Measurements from ENCODE around the gene CCDC116.
"Not testable (repeated sequence)": the region's sequence is repeated elsewhere in the genome, so short reads cannot be mapped to it uniquely, and the experiment has no call there.

Gene CCDC116

DNA sequence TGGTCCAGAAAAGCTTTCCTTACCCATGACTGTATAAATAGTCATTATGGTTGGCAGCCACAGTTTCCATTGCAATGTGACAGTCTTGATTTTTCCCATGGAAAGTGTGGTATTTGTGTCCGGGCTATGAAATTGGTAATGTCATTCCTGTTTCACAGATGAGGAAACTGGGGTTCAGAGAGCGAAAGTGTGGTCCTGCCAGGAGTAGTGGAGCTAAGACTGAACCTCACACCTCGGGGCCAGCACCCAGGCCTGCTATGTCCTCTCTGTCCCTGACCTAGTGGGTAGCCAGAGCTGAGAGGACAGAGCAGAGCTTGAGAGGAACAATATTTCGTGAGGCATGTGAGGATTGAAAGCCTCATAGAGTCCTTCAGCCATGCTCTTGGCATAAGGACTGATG is 1.5 kb upstream of the CCDC116 start:
- DNase-seq (ENCODE audit: low spot score) = no peak

DNA sequence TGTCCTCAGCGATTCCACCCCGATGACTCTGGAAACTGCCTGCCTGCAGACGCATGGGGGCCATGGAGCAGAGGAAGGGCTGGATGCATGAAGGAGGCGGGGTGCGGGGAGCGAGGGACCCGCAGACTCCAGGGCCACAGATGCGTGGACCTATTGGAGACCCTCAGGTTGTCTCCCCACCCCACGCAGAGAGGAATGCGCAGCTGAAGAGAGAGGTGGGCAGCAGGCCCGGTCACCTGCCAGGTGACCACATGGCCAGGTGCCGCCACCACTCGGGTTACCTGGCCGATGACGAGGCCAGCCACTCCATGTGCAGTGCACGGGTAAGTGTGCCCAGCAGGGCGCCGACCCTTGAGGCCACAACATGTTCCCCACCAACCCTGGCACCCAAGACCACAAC is 371 bp downstream of the CCDC116 start:
- no peak for DNase-seq (ENCODE audit: low spot score)

DNA sequence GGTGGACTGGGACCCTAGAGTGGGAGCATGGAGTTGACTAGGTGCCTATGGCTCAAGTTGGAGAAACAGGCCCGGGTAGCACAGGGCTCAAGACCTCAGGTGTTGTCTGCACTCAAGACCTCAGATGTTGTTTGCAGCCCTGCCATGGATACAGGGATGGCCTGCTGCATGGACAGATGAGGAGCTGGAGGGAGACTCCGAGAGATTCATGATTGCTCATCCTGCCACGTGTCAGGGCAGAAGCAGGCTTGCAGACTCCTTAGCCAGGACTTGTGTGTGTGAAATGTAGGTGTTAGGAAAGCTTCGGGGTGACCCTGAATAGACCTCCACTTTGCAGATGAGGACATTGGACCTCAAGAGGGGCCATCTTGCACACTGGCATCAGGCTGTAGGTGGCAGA is 921 bp downstream of the CCDC116 start:
- DNase-seq (ENCODE audit: low spot score) = no peak

DNA sequence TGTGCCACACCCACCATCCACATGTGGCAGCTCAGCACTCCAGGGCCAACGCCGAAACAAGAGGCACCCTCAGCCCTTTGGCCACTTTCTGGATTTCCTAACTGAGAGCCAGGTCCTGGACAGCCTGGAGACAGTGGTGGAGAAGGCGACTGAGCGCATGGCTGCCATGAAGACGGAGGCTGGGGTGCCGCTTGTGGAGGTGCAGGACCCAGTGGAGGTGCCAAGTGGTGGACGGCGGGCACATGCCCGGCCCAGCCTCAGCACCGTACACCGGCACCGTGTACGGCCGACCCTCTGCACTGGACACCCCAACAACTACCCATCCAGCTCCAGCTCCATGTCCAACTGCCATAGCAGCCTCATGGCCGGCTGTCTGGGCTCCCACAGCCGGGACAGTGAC is 1.5 kb downstream of the CCDC116 start:
- no peak for DNase-seq (ENCODE audit: low spot score)

DNA sequence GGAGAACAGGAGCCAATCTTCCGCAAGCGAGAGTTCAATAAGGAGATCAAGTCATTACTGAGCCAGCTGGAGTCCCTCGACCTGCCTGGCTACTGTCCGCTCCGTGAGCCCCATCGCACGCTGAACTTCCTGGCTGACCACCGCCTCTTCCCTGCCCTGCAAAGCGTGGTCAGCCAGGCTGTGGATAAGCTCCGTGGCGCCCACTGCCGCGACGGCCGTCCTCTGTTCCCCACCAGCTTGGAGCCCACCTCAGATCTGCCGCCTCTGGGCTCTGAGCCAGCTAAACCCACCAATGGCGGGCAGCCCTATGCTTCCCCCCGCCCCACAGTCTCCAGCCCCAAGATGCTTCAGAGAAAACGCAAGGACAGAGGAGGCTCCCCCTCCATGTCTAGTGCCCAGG is 2.3 kb downstream of the CCDC116 start:
- DNase-seq (ENCODE audit: low spot score) = no peak

DNA sequence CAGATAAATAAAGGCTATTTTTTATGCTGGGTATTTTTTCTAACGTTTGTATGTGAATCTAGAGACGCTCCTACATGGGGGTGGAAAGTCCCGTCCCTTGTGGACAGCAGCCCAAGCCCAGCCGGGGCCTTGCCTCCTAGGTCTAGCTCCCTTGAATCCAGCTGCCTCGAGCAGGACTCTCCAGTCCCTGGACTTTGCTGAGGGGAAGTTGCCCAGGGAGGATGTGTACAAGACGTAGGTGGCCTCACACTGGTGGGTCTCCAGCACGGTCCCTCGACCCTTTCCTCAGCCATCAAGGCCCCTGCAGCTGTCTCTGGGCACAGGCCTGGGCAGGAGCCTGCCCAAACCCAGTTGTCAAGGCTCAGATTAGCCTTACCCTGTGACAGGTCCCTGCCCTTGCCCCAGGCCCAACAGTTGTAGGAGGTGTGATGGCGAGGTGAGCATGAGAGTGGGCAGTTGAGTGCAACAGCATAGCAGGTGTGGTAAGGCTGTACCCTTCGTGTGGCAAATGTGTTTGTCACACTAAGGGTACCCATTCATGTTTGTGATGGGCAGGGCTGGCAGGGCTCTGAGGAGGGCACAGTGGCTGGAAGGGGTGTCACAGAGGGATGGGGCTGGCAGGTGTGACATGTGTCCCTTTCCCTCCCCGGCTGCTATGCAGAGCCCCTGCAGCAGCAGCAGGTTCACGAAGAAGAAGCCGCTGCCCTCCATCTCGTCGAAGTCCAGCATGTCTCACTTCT is 3.4 kb downstream of the CCDC116 start:
- DNase-seq (ENCODE audit: low spot score) = no peak

DNA sequence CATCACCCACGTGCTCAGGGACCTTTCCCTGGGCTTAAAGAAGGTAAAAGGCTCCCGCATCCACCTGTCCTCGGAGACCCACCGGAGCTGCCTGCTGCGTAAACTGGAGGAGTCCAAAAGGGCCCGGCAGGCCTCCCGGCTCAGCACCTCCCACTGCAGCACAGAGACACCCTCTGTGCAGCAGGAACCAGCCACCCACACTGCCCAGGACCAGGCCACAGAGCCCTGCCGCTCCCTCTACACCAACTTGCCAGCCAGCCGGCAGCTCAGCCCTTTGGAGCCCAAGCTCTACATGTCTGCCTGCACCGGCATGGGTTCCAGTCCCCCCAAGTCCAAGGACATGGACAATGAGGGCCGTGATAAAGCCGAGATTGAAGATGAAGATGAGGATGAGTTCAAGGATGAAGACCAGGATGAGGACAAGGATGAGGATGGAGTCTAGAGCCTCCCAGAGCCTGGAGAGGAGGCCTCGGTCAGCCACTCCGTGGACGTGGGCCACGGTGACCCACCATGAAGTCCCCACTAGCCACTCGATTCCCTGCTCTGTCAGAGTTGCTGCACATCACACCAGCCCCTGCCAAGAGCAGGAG is 4.2 kb downstream of the CCDC116 start:
- DNase-seq (ENCODE audit: low spot score) = no peak

DNA sequence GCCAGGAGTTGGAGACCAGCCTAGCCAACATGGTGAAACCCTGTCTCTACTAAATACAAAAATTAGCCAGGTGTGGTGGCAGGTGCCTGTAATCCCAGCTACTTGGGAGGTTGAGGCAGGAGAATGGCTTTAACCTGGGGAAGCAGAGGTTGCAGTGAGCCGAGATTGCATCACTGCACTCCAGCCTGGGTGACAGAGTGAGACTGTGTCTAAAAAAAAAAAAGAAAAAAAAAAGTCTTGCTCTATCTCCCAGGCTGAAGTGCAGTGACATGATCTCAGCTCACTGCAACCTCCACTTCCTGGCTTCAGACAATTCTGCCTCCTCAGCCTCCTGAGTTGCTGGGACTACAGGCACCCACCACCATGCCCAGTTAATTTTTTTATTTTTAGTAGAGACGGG is 4.9 kb downstream of the CCDC116 start:
- not testable (repeated sequence) for DNase-seq (ENCODE audit: low spot score)

DNA sequence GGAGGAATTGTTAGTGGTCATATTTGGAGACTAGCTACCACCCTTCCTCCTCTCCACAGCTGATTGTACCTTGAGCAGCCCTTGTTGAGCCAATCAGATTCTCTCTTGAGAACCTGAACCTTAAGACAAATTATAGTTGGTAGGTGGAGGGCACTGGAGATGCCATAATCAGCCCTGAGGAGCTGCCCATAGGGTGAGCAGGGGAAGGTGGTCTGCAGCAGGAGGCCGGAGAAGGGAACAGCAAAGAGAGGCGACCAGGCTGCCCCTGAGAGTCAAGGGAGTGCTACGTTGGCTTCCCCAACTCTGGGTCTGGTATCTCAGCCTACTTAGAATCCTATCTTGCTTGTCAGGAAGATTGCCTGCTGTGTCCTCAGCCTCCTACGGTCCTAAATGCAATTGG is 6.8 kb downstream of the CCDC116 start:
- DNase-seq (ENCODE audit: low spot score) = no peak

DNA sequence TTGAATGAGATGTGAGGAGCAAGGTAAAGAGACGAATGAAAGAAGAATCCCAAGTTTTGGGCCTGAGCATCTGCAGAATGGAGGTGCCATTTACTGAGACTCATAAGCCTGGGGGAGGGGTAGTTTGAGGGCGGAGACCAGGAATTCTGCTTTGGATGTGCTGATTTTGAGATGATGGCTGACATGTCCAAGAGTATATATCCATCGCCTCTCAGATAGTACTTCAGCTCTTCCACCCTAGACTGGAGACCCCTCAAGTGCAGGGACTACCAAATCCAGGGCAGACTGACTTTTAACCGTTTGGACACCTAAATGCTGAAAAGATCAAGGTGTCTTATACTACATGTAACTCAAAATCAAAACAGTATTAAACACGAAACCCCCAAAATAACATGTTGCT is 8.2 kb downstream of the CCDC116 start:
- DNase-seq (ENCODE audit: low spot score) = no peak

DNA sequence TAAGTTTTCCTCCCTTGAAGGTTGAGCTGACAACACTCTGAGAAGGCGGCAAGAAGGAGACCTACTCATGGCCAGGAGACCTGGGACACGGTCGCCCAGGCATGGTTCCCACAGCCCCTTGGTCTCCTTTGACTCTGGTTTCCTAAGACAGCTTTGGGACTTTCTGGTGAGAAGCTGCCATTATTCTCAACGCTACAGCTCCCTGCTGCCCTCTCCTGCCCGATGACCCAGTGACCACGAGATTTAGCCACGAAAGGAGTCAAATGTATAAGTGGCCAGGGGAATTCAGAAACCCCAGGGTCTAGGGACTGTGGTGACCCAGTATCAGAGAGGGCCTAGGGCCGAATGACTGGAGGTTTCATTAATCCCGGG is 8.8 kb downstream of the CCDC116 start:
- peak; percentile 74 for DNase-seq (ENCODE audit: low spot score)

DNA sequence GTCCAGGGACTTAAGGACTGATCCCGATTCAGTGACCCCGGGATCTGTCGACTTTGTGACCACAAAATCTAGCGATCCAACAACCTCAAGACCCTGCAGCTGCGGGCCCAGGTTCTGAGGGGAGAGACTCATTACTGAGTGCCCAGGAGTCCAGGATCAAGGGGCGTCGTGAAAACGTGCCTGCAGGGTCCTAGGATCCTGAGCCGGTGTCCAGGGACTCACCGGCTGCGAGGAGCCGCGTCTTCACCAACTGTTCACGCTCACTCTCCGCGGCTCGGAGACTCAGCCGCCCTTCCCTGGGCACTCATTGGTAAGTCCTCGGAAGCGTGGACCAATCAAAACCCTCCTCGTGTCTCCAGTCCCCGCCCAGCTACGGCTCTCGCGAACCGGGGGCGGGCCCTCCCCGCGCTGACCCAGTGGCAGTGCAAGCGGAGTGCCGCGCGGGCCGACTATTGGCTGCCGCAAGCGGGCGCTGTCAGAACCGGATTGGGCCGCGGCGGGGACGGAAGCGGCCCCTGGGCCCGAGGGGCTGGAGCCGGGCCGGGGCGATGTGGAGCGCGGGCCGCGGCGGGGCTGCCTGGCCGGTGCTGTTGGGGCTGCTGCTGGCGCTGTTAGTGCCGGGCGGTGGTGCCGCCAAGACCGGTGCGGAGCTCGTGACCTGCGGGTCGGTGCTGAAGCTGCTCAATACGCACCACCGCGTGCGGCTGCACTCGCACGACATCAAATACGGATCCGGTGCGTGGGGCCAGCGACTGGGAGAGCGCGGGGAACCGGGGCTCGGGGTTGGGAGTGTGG is 9.4 kb downstream of the CCDC116 start, which contains the start of gene SDF2L1:
SDF2L1 (plus strand) TSS at position 514 of the 795 bp plus-strand sequence; CDS start at position 549, 35 bp downstream.
- DNase-seq (ENCODE audit: low spot score) = peak; percentile 98

DNA sequence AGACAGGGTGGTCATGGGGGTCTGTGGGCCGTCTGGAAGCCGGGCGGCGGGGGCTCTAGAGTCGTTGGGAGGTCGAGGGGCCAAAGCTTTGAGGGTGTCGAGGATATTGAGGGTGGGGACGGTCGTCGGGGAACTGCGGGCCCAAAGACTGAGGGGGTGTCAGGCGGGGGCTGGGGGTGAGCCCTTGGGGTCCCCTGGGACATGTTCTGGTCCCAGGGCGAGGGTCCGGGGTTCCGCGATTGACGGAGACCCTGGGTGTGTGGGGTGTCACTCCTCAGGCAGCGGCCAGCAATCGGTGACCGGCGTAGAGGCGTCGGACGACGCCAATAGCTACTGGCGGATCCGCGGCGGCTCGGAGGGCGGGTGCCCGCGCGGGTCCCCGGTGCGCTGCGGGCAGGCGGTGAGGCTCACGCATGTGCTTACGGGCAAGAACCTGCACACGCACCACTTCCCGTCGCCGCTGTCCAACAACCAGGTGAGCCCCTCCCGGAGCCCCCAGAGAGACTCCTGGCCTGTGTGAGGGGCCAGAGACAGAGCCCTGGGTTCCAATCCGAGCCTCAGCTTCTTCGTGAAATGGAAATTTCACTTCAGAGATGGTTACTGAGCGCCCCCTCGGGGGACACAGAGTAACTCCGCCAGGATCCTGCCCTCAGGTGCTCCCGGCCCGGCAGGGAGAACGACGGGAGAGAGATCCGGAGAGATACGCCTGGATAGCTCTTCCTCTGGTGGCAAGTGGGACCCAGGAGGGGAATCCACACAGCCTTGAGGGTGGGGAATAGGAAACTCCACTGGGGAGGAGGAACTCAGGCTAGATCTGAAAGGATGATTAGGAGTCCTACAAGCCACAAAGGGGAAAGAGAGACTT is 10.3 kb downstream of the CCDC116 start:
- peak; percentile 78 for DNase-seq (ENCODE audit: low spot score)

DNA sequence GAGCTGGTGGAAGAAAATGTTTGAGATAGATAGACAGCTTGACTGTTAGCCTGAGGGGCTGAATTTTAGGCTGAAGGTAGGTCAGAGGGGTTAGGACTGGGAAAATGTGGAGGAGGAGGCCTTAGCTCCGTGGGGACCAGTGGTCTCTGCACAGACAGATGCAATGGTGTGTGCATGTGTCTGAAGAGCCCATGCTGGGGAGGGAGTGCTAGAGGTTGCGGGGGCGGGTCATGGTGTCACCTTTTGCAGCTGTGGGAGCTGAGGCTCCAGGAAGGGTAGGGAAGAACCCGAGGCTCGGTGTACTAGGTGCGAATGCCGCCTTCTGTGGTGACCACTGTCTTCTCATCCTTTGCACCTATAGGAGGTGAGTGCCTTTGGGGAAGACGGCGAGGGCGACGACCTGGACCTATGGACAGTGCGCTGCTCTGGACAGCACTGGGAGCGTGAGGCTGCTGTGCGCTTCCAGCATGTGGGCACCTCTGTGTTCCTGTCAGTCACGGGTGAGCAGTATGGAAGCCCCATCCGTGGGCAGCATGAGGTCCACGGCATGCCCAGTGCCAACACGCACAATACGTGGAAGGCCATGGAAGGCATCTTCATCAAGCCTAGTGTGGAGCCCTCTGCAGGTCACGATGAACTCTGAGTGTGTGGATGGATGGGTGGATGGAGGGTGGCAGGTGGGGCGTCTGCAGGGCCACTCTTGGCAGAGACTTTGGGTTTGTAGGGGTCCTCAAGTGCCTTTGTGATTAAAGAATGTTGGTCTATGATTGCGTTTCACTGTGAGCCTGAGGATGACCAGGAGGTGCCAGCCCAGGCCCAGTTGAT is 11.2 kb downstream of the CCDC116 start:
- DNase-seq (ENCODE audit: low spot score) = no peak

DNA sequence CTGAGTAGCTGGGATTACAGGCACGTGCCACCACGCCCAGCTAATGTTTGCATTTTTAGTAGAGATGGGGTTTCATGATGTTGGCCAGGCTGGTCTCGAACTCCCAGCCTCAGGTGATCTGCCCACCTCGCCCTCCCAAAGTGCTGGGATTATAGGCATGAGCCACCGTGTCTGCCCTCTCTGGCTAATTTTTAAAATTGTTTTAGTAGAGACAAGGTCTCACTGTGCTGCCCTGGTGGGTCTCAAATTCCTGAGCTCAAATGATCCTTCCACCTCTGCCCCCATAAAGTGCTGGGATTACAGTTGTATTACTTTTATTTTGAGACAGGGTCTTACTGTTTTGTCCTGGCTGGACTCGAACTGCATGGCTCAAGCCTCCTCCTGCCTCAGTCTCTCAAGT is 13.0 kb downstream of the CCDC116 start:
- not testable (repeated sequence) for DNase-seq (ENCODE audit: low spot score)

DNA sequence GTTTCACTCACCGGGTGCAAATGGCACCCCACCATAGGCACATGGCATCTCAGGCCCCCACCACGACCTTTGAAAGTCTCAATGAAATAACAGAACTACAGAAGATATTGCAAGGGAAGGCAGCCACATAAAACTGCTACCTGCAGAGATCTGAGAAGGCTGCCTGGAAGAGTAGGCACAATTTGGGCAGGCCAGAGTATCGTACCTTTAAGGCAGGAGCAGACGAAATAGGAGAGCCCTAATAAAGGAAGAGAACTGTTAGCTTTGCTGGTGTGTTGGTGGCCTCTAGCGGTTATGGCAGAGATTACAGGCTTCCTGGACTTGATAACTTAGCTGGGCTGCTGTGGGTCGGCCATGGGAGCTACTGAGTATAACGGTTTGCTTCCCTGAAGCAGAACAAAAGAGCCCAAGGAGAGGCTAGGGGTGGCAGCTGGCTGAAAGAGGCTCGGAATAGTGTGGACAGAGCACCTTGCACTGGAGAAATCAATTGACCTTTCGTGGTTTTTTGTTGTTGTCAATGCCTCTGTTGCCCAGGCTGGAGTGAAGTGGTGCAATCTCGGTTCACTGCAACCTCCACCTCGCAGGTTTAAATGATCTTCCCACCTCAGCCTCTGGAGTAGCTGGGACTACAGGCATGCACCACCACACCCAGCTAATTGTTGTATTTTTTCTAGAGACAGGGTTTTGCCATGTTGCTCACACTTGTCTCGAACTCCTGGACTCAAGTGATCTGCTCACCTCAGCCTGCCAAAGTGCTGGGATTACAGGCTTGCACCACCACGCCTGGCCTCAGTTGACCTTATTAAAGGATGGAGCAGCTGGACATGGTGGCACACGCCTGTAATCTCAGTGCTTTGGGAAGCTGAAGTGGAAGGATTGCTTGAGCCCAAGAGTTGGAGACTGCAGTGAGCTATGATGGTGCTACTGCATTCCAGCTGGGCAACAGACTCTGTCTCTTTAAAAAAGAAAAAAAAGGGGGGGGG is 14.3 kb downstream of the CCDC116 start:
- peak; percentile 73 for DNase-seq (ENCODE audit: low spot score)

DNA sequence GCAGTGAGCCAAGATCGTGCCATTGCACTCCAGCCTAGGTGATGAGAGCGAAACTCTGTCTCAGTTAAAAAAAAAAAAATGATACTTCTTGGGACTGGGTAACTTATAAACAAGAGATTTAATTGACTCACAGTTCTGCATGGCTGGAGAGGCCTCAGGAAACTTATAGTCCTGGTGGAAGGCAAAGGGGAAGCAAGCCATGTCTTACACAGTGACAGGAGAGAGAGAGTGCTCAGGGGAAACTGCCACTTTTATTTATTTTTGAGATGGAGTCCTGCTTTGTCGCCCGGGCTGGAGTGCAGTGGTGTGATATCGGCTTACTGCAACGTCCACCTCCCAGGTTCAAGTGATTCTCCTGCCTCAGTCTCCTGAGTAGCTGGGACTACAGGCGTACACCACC is 17.7 kb downstream of the CCDC116 start:
- DNase-seq (ENCODE audit: low spot score) = no peak

DNA sequence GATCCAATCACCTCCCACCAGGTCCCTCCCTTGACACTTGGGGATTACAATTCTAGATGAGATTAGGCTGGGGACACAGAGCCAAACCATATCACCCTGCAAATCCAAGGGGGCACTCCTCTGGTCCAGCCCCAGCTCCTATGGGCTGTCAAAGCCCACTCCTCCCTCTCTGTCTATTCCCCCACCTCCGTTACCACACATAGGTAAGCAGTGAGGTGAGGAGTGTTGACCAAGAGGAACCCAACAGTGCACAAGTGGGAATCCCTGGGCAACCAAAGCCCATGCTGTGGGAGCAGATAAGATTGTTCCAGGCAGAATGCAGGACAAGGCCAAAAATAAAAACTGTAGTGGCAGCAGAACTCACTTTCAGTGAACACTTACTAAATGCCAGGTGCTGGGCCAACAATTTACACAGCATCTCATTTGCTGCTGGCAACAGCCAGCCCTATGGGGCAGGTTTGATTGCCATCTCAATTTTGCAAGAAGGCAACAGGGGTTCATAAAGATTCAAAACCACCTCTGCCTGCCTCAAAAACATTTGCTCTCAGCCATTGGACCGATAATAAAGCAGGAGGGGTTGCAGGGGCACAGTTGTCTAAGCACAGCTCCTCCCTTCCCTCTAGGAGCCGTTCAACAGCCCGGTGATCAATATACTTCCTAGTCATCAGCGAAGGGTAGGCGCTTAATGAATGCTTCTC is 18.4 kb downstream of the CCDC116 start:
- no peak for DNase-seq (ENCODE audit: low spot score)

DNA sequence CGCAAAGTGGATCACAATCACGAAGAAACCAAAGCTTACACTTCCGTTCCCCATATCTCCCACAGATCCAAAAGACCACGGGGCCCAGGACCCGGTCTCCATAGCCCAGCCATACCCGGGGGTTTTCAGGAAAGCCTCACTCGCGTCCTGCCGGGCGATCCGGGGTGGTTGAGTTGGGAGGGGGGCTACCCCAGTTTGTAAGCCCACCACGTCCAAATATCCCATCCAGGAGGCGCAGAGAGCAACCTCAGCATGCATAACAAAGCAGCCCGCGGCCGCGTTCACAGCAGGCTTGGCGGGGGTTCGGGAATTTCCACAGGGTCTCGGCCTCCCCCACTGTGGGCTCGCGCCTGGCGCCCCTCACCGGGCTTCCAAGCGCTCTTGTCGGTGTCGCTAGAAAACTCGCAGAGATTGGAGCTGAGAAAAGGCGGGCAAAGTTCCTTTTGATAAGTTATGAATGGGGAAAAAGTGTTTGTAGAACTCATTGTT is 19.0 kb downstream of the CCDC116 start:
- DNase-seq (ENCODE audit: low spot score) = peak; percentile 31

Measured in HuH-7.5 (cell line).